Caco-2 (cell line): ENCODE data around the gene PRKAG2. TPM values are rescaled to one million over a fixed set of nuclear protein-coding genes. Genes with fewer than 3 reads are reported as not detected.

ENCODE experiments used
- BruUV-seq: library from RNA; stranded (reverse); fragments of 400-500 nt; replicated peaks from 2 replicates; lab custom pipeline; 2021; lab: Mats Ljungman, UMichigan
- CTCF ChIA-PET: fragments of 300-600 bp; sonication (Branson Sonifier 250); formaldehyde crosslinking; loops from one replicate; lab custom pipeline; 2022; ENCODE audit warnings: antibody characterized with exemption; lab: Charles Lee
- POLR2A ChIA-PET: fragments of 300-600 bp; sonication (Branson Sonifier 250); formaldehyde crosslinking; loops from one replicate; lab custom pipeline; 2022; ENCODE audit warnings: antibody characterized with exemption; lab: Charles Lee
- DNase-seq, 2 experiments: peaks; one replicate each; pipeline versions ENCODE4 v3.0.0 to v3.0.0-alpha.2; 2020 to 2022
- H3K27me3 ChIP-seq: replicated peaks from 2 replicates; pipeline ENCODE4 v1.6.0; 2011; ENCODE audit warnings: low read length; ENCODE audit not compliant: control insufficient read depth, insufficient read depth
- H3K36me3 ChIP-seq: 2 replicates; pipeline ENCODE4 v1.5.1; 2011; ENCODE audit warnings: low read length; ENCODE audit not compliant: control insufficient read depth, insufficient read depth
- H3K4me1 ChIP-seq: fragments of 250-450 bp; sonication (Bioruptor Pico); 2 replicates; pipeline ENCODE4 v1.5.1; 2020; ENCODE audit warnings: mild to moderate bottlenecking
- H3K4me3 ChIP-seq: 2 replicates; pipeline ENCODE4 v1.5.1; 2011; ENCODE audit warnings: low read depth, mild to moderate bottlenecking, control low read depth, low read length
- H3K9me3 ChIP-seq: fragments of 250-450 bp; sonication (Bioruptor Pico); 2 replicates; pipeline ENCODE4 v1.5.1; 2020; ENCODE audit warnings: mild to moderate bottlenecking, moderate library complexity
- H3K27ac Mint-ChIP-seq: one replicate; pipeline ENCODE4 v1.8.0; 2022; ENCODE audit warnings: mixed read lengths; ENCODE audit not compliant: unreplicated experiment
- H3K27me3 Mint-ChIP-seq: one replicate; pipeline ENCODE4 v1.8.0; 2022; ENCODE audit warnings: mixed read lengths; ENCODE audit not compliant: insufficient read depth, unreplicated experiment
- H3K36me3 Mint-ChIP-seq: one replicate; pipeline ENCODE4 v1.8.0; 2022; ENCODE audit warnings: mild to moderate bottlenecking, mixed read lengths; ENCODE audit not compliant: insufficient read depth, unreplicated experiment
- H3K4me1 Mint-ChIP-seq: one replicate; pipeline ENCODE4 v1.8.0; 2022; ENCODE audit warnings: low read depth, mixed read lengths; ENCODE audit not compliant: unreplicated experiment
- H3K4me3 Mint-ChIP-seq: one replicate; pipeline ENCODE4 v1.8.0; 2022; ENCODE audit warnings: mild to moderate bottlenecking, moderate library complexity, mixed read lengths; ENCODE audit not compliant: unreplicated experiment
- H3K9me3 Mint-ChIP-seq: one replicate; pipeline ENCODE4 v1.8.0; 2022; ENCODE audit warnings: mixed read lengths; ENCODE audit not compliant: unreplicated experiment
- CTCF ChIP-seq, 2 experiments: fragments of 200-600 bp in 1 of 2; IDR thresholded peaks; 1 replicate in 1 of 2; 2 replicates in 1 of 2; pipeline versions ENCODE4 v1.5.1 to v1.8.0; 2011 to 2022; ENCODE audit warnings: antibody characterized with exemption in 1 of 2, control low read depth in 1 of 2, inconsistent platforms in 1 of 2, low read depth in 1 of 2, low read length in 1 of 2, mild to moderate bottlenecking in 1 of 2, moderate library complexity in 1 of 2; ENCODE audit not compliant: insufficient read depth in 1 of 2, severe bottlenecking in 1 of 2, unreplicated experiment in 1 of 2
- intact Hi-C: fragments of 100-400 bp; cut with micrococcal nuclease; formaldehyde crosslinking; loops from one replicate; pipeline ENCODE4 v1.10.0; 2022; ENCODE audit not compliant: unreplicated experiment
- total RNA-seq: library from RNA; stranded (reverse); gene quantifications from 2 replicates; pipeline ENCODE4 v1.2.3, GENCODE V29; 2022

Gene PRKAG2
- total RNA-seq, 1 experiment from 2014 or later: 15.9 TPM

GRCh38 chr7:151708610-151709009 lies 168.3 kb downstream of the PRKAG2 start:
- H3K4me1 ChIP-seq: peaks cover 12% of the 10 kb centered on the region; the same call in 1 of the 2 replicates
- no peaks in the 10 kb centered on the region for H3K36me3 ChIP-seq
- no peak overlapping the region for H3K4me3 ChIP-seq
- H3K9me3 ChIP-seq: no peaks in the 10 kb centered on the region
- H3K27me3 ChIP-seq: no peaks in the 10 kb centered on the region
- Mint-ChIP-seq H3K27me3 (no peaks in the 10 kb centered on the region), H3K27ac (no peak overlapping the region), H3K4me3 (no peak overlapping the region), H3K36me3 (no peaks in the 10 kb centered on the region), H3K9me3 (no peaks in the 10 kb centered on the region), H3K4me1 (peaks cover 7% of the 10 kb centered on the region)
- no peak for DNase-seq
- intact Hi-C loops: loop anchor here (5.0 kb wide), 1 partner anchor 136 kb away; no protein-coding TSS in a partner anchor
- TF ChIP-seq CTCF (IDR thresholded peaks at IDR 0.05; ENCODE audit: insufficient read depth in 1 of 2, low read depth in 1 of 2, low read length in 1 of 2, severe bottlenecking in 1 of 2, unreplicated experiment in 1 of 2): no peak
- ChIA-PET CTCF (no interaction called here), POLR2A (no interaction called here)
- no TSS peak for BruUV-seq

GRCh38 chr7:151707757-151708156 lies 169.2 kb downstream of the PRKAG2 start:
- Mint-ChIP-seq H3K27me3 (no peaks in the 10 kb centered on the region), H3K27ac (no peak overlapping the region), H3K4me1 (peaks cover 7% of the 10 kb centered on the region), H3K4me3 (no peak overlapping the region), H3K36me3 (no peaks in the 10 kb centered on the region), H3K9me3 (no peaks in the 10 kb centered on the region)
- ChIA-PET CTCF (no interaction called here), POLR2A (no interaction called here)
- intact Hi-C loops: loop anchor here (5.0 kb wide), 1 partner anchor 135 kb away; no protein-coding TSS in a partner anchor
- no peak for DNase-seq
- H3K27me3 ChIP-seq: no peaks in the 10 kb centered on the region
- H3K4me3 ChIP-seq: no peak overlapping the region
- no peaks in the 10 kb centered on the region for H3K36me3 ChIP-seq
- H3K4me1 ChIP-seq: peaks cover 12% of the 10 kb centered on the region; the same call in 1 of the 2 replicates
- no TSS peak for BruUV-seq
- no peaks in the 10 kb centered on the region for H3K9me3 ChIP-seq
- no peak for TF ChIP-seq CTCF (IDR thresholded peaks at IDR 0.05; ENCODE audit: insufficient read depth in 1 of 2, low read depth in 1 of 2, low read length in 1 of 2, severe bottlenecking in 1 of 2, unreplicated experiment in 1 of 2)

- intact Hi-C loops: loop anchor here (5.0 kb wide), 1 partner anchor 135 kb away; no protein-coding TSS in a partner anchor
- Mint-ChIP-seq H3K4me3 (no peak overlapping the region), H3K27ac (no peak overlapping the region), H3K27me3 (no peaks in the 10 kb centered on the region), H3K36me3 (no peaks in the 10 kb centered on the region), H3K9me3 (no peaks in the 10 kb centered on the region), H3K4me1 (peaks cover 7% of the 10 kb centered on the region)
- BruUV-seq: no TSS peak
- H3K4me3 ChIP-seq: no peak overlapping the region
- TF ChIP-seq CTCF (IDR thresholded peaks at IDR 0.05; ENCODE audit: insufficient read depth in 1 of 2, low read depth in 1 of 2, low read length in 1 of 2, severe bottlenecking in 1 of 2, unreplicated experiment in 1 of 2): no peak
- H3K9me3 ChIP-seq: no peaks in the 10 kb centered on the region
- CTCF ChIA-PET: no interaction called here
- DNase-seq: no peak
- H3K36me3 ChIP-seq: no peaks in the 10 kb centered on the region
- peaks cover 12% of the 10 kb centered on the region; the same call in 1 of the 2 replicates for H3K4me1 ChIP-seq
- no peaks in the 10 kb centered on the region for H3K27me3 ChIP-seq
- POLR2A ChIA-PET: no interaction called here
Measured at GRCh38 chr7:151707105-151707469, 169.8 kb downstream of the PRKAG2 start.
